HG02973 (cell line): ENCODE measurements around the gene TM9SF3.

Experiments
- ATAC-seq: cut with Tn5 transposase; IDR thresholded peaks from one replicate; pipeline ENCODE4 v1.9.1; 2021; ENCODE audit warnings: moderate library complexity; ENCODE audit not compliant: unreplicated experiment

The TM9SF3 gene

GRCh38 chr10:96512524-96513304, 74.1 kb downstream of the TM9SF3 start:
- ATAC-seq: no peak

- ATAC-seq: no peak
Measured at GRCh38 chr10:96511044-96511945, 75.5 kb downstream of the TM9SF3 start.

DNA sequence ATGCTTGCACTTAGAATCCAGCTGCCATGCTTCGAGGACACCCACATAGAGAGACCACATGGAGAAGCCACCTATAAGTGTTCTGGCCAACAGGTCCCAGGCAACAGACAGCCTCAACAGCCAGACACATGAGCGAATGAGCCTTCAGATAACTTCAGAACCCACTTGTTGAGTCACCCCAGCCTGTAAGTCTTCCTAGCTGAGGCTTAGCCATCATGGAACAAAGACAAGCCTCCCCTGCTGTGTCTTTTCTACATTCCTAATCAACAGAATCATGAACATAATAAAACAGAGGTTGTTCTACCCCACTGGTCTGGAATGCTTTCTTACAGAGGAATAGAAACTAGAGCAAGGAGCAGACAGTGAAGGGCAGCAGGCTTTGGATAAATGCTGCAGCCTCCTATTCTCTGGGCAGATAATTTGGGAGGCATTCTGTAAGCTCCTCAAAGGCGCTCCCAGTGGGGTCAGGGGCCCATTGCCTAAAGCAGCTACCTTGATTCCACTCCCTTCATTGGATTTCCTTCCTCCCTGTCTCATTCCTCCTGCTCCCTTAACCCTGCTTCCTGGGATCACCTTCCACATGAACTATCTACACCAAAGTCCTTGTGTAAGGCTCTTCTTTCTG, 77.7 kb downstream of the TM9SF3 start:
- no peak for ATAC-seq

DNA sequence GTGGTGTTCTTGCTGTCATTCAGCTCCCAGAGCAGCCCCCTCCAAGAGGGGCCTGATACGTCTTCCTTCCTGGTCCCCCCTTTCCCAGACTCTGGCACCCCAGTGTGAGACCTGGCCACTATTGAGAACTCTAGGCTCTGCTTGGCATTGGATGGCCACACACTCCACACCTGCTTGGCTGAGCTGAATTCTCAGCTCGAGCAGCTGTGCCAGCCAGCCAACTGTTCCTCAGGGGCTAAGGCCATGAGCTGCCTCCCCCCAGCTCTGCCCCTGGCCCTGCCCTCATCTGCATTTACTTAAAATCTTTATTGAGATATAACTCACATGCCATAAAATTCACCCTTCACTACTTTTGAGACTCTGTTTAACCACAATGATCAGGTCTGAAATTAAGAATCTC, 79.8 kb downstream of the TM9SF3 start:
- ATAC-seq: no peak

GRCh38 chr10:96505150-96506136, 81.4 kb downstream of the TM9SF3 start:
- ATAC-seq: no peak

DNA sequence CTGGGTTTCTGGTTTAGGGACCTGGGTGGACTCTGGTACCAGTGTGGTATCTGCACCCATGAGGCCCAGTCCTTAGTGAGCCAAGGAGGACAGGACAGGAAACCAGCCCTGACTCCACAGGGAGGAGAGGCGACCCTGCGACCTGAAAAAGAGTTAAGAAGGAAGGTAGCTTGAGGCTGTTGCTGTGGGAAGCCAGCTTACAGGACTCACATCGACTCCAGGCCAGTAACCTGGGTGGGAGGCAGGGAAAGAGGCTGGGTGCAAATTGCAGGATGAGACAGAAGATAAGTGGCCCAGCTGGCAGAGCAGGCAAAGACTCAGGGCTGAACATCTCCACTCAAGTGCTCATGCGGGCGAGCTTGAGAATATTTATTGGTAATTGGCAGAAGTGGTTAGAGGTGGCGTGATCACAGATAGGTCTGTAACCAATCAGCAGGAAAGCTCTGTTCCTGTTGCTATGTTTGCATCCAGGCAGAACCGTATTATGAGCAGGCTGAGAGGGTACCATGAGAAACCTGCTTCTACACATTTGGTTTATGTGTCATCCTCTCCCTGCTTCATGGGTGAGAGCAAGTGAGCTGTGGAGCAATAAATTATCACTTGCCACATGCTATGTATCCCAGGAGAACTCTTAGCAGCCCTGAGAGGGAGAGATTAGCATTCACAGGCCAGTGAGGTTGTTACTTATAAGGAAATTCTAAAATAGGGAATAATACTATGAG, 84.1 kb downstream of the TM9SF3 start:
- ATAC-seq: no peak

DNA sequence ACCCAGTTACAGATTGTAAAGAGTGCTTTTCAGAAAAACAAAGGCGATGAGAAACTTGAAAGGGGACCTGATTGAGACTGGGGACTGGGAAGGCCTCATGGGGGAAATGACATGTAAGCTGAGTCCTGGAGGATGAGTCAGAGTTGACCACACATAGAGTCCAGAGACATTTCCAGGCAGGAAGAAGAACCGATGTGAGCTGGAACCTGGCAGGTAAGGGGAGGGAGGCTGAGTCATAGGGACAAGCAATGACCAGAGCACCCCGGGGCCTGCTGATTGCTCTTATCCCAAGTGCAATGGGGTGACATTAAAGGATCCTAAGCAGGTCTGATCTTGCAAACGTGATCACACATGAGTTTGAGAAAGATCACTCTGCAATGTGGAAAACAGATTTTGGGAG, 84.8 kb downstream of the TM9SF3 start:
- no peak for ATAC-seq

DNA sequence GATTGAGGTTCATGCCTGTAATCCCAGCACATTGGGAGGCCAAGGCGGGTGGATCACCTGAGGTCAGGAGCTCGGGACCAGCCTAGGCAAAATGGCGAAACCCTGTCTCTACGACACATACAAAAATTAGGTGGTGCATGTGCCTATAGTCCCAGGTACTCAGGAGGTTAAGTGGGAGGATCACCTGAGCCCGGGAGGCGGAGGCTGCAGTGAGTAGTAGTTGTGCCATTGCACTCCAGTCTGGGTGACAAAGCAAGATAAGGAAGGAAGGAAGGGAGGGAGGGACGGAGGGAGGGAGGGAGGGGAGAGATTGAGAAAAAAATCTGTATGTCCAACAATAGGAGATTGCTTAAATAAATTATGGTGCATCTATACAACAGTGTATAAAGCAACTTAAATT, 86.3 kb downstream of the TM9SF3 start:
- ATAC-seq: no peak

DNA sequence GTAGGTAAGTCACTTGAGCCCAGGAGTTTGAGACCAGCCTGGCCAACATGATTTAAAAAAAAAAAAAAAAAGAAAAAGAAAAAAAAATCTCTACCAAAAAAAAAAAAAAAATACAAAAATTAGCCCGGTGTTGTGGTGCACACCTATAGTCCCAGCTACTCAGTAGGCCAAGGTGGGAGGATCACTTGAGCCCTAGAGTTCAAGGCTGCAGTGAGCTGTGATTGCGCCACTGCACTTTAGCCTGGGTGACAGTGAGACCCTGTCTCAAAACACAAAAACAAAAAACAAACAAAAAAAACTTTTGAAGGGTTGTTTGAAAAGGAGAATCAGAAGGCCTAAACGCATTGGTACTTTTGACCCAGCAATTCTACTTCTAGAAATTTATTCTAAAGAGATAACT, 86.8 kb downstream of the TM9SF3 start:
- ATAC-seq: no peak

DNA sequence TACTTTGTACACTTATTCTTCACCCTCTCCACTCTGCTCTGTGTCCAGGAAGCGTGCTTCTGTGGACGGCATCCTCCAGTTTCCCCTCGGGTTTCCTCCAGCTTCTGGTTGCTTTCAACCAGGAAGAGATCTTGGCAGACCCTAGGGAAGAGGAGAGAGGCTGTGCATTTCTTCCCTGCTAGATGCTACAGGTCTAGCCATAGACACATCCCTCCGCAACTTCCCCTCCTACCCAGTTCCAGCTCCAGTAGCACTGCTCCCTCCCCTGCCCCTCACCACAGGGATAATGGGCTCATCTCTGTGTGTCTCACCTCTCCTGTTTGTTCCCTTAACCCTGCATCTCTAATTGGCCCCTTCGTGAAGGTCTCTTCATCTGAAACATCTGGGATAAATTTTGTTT, 89.4 kb downstream of the TM9SF3 start:
- ATAC-seq: no peak

GRCh38 chr10:96496281-96496925, 90.4 kb downstream of the TM9SF3 start:
- ATAC-seq: no peak

GRCh38 chr10:96495544-96495943, 91.3 kb downstream of the TM9SF3 start:
- no peak for ATAC-seq

GRCh38 chr10:96494694-96495093, 92.1 kb downstream of the TM9SF3 start:
- ATAC-seq: no peak

- ATAC-seq: no peak
Measured at GRCh38 chr10:96493871-96494525, 92.8 kb downstream of the TM9SF3 start.

DNA sequence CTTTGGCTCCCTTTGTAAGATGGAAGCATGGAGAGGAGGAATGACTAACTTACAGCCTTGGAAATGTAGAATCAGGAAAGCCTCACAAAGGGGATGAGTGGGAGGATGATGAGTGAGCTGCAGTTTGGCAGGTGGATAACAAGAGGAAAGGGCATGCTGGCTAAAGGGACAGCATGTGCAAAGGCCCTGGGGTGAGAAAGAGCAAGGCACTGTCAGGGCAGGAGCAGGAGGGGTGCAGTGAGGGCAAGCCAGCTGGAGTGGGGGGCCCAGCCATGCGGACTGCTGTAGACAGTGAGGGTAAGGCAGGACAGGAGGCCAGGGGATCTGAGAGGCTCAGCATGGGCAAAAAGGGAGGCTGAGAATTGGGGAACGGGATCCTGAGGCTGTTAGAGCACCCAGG, 93.6 kb downstream of the TM9SF3 start:
- ATAC-seq: no peak

DNA sequence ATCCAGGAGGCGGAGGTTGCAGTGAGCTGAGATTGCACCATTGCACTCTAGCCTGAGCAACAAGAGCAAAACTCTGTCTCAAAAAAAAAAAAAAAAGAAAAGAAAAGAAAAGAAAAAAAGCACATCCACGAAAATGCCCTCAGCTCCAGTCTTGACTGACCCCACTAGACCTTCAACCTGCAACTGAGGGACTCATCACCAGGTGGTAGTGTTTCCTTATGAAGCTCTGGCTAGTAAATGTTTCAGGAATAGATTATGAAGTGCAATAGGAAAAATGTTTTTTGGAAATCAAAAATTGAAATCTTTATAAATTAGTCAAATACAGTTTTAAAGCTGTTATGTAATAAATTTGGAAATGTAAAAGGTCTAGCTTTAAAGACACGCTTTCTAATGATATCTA, 95.5 kb downstream of the TM9SF3 start:
- no peak for ATAC-seq

DNA sequence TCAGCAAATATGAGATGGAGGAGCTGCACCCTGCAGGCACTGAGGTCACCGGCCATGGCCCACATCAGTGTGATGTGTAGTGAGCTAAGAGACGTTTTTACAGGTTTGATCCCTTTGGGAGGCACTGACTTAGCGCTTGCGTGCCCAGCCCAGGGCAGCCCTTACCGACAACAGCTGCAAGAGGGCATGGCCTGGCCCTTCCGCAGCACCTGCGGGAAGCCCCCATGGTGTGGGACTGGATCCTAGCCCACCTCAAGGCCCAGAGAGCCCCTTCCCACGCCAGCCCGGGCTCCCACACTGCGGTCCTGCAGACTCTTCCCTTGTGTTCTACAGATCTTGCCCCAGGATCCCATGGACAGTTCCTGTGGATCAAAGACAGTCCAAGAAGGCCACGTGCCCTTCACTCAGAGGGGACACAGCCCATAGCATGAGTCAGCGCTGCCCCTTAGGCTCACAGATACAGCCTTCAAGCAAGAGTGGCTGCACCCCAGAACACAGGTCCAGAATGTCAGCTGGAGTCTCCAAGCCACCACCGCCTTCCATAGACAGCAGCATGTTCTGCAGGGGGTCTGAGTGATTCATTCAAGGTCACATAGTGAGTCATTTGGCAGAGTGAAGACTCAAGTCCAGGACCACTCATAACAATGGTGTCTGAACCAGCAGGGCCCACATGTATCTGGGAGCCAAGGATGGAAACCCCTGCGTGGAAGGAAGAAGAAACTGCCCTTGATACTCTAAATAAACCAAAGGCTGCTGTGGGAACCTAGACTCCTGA, 98.5 kb downstream of the TM9SF3 start:
- no peak for ATAC-seq
